GM23338 (cell line): ENCODE measurements around the gene NEIL3. TPM values are rescaled to one million over a fixed set of nuclear protein-coding genes. Genes with fewer than 3 reads are reported as not detected.

Experiments
- ATAC-seq: fragments of 200-7000 bp; cut with Tn5 transposase; 3 replicates; pipeline ENCODE4 v1.9.1; 2020
- DNase-seq: peaks from one replicate; pipeline ENCODE4 v3.0.0-alpha.2; 2015; ENCODE audit warnings: low spot score
- H2AFZ ChIP-seq: fragments of 200-600 bp; sonication (generic); 2 replicates; pipeline ENCODE4 v1.8.0; 2016; ENCODE audit warnings: antibody characterized with exemption, mild to moderate bottlenecking, moderate library complexity
- H3F3A ChIP-seq: fragments of 200-600 bp; sonication (generic); replicated peaks from 2 replicates; pipeline ENCODE4 v1.8.0; 2017; ENCODE audit warnings: antibody characterized with exemption, mixed run types, low read depth
- H3K27ac ChIP-seq: fragments of 200-600 bp; sonication (generic); 2 replicates; pipeline ENCODE4 v1.6.1; 2016; ENCODE audit warnings: low read depth
- H3K27me3 ChIP-seq: fragments of 200-600 bp; sonication (generic); 2 replicates; pipeline ENCODE4 v1.8.0; 2016; ENCODE audit warnings: mild to moderate bottlenecking, mixed run types, moderate library complexity; ENCODE audit not compliant: insufficient read depth
- H3K36me3 ChIP-seq: fragments of 200-600 bp; sonication (generic); 2 replicates; pipeline ENCODE4 v1.8.0; 2016; ENCODE audit warnings: mild to moderate bottlenecking; ENCODE audit not compliant: insufficient read depth
- H3K4me1 ChIP-seq: fragments of 200-600 bp; sonication (generic); 2 replicates; pipeline ENCODE4 v1.8.0; 2016; ENCODE audit warnings: mild to moderate bottlenecking, moderate library complexity; ENCODE audit not compliant: insufficient read depth
- H3K4me2 ChIP-seq: fragments of 200-600 bp; sonication (generic); 2 replicates; pipeline ENCODE4 v1.7.1; 2017; ENCODE audit warnings: mixed run types
- H3K4me3 ChIP-seq: fragments of 200-600 bp; sonication (generic); 2 replicates; pipeline ENCODE4 v1.6.1; 2016; ENCODE audit warnings: mixed run types
- H3K79me2 ChIP-seq: fragments of 200-600 bp; sonication (generic); replicated peaks from 2 replicates; pipeline ENCODE4 v1.8.0; 2017; ENCODE audit warnings: mild to moderate bottlenecking; ENCODE audit not compliant: insufficient read depth
- H3K9me2 ChIP-seq: fragments of 200-600 bp; sonication (generic); 2 replicates; pipeline ENCODE4 v1.8.0; 2017; ENCODE audit not compliant: insufficient read depth
- H4K20me1 ChIP-seq: fragments of 200-600 bp; sonication (generic); replicated peaks from 2 replicates; pipeline ENCODE4 v1.8.0; 2017; ENCODE audit warnings: mild to moderate bottlenecking; ENCODE audit not compliant: insufficient read depth
- H3K27ac Mint-ChIP-seq: 2 replicates; pipeline ENCODE4 v1.8.0; 2020; ENCODE audit warnings: inconsistent platforms, mild to moderate bottlenecking, moderate library complexity, mixed read lengths
- H3K27me3 Mint-ChIP-seq: 3 replicates; pipeline ENCODE4 v1.8.0; 2022; ENCODE audit warnings: low read depth, mild to moderate bottlenecking, moderate library complexity, mixed read lengths, inconsistent platforms; ENCODE audit not compliant: insufficient read depth, poor library complexity
- H3K36me3 Mint-ChIP-seq: 3 replicates; pipeline ENCODE4 v1.8.0; 2021; ENCODE audit warnings: low read depth, mild to moderate bottlenecking, inconsistent platforms, moderate library complexity, mixed read lengths
- H3K4me1 Mint-ChIP-seq: 3 replicates; pipeline ENCODE4 v1.8.0; 2020; ENCODE audit warnings: mild to moderate bottlenecking, inconsistent platforms, mixed read lengths
- H3K4me3 Mint-ChIP-seq: 3 replicates; pipeline ENCODE4 v1.8.0; 2021; ENCODE audit warnings: moderate library complexity, mild to moderate bottlenecking, inconsistent platforms, mixed read lengths
- H3K9me3 Mint-ChIP-seq: 3 replicates; pipeline ENCODE4 v1.8.0; 2020; ENCODE audit warnings: moderate library complexity, mild to moderate bottlenecking, inconsistent platforms, mixed read lengths
- CTCF ChIP-seq, 2 experiments: fragments of 200-600 bp in 1 of 2; sonication (generic) in 1 of 2; conservative IDR thresholded peaks; 2 replicates each; pipeline versions ENCODE4 v1.5.1 to v1.6.1; 2016 to 2017; ENCODE audit warnings: antibody characterized with exemption in 2 of 2, low read depth in 2 of 2, mild to moderate bottlenecking in 2 of 2, moderate library complexity in 1 of 2
- ETS1 ChIP-seq: IDR thresholded peaks from 2 replicates; pipeline ENCODE4 v1.6.1; 2016; ENCODE audit warnings: antibody characterized with exemption
- EZH2phosphoT487 ChIP-seq: fragments of 200-600 bp; sonication (generic); IDR thresholded peaks from one replicate; pipeline ENCODE4 v1.8.1; 2018; ENCODE audit warnings: antibody characterized with exemption; ENCODE audit not compliant: unreplicated experiment
- NANOG ChIP-seq: IDR thresholded peaks from 2 replicates; pipeline ENCODE4 v1.6.1; 2016; ENCODE audit warnings: antibody characterized with exemption, borderline replicate concordance
- POLR2AphosphoS5 ChIP-seq: IDR thresholded peaks from 2 replicates; pipeline ENCODE4 v1.6.1; 2016; ENCODE audit warnings: antibody characterized with exemption, low read depth
- REST ChIP-seq: IDR thresholded peaks from one replicate; pipeline ENCODE4 v1.6.1; 2018; ENCODE audit warnings: antibody characterized with exemption; ENCODE audit not compliant: unreplicated experiment
- STAT1 ChIP-seq: IDR thresholded peaks from one replicate; pipeline ENCODE4 v1.6.1; 2016; ENCODE audit warnings: antibody characterized with exemption; ENCODE audit not compliant: unreplicated experiment
- ZNF114 ChIP-seq: fragments of 250-450 bp; sonication (Bioruptor Pico); IDR thresholded peaks from 2 replicates; pipeline ENCODE4 v1.5.0; 2020; ENCODE audit warnings: mild to moderate bottlenecking, moderate library complexity
- ZNF331 ChIP-seq: fragments of 250-450 bp; sonication (Bioruptor Pico); IDR thresholded peaks from 2 replicates; pipeline ENCODE4 v1.5.0; 2020; ENCODE audit warnings: low read depth, mild to moderate bottlenecking, moderate library complexity
- ZNF462 ChIP-seq: fragments of 250-450 bp; sonication (Bioruptor Pico); IDR thresholded peaks from 2 replicates; pipeline ENCODE4 v1.5.0; 2020; ENCODE audit warnings: mild to moderate bottlenecking, moderate library complexity
- polyA plus RNA-seq: library from polyadenylated mRNA; unstranded; fragments of >200 nt; fragmentation: Nextera tagmentation; extraction: Ambion mirVana; gene quantifications from 2 replicates; pipeline ENCODE4 v1.2.1, GENCODE V29; 2016
- total RNA-seq: library from RNA; depleted of rRNA; stranded (reverse); fragments of >200 nt; shearing (Covaris generic); gene quantifications from 2 replicates; pipeline ENCODE4 v1.2.3, GENCODE V29; 2014

Gene NEIL3
- total and polyA plus RNA-seq, 2 experiments from 2014 or later = 11.8 to 15.4 TPM

GRCh38 chr4:177386278-177386815, 76.7 kb downstream of the NEIL3 start:
- H3K27ac ChIP-seq = no peak overlapping the region
- TF ChIP-seq NANOG (no peak), ZNF331 (no peak), ZNF462 (CRISPR knock-in tag) (no peak), EZH2phosphoT487 (no peak), ETS1 (no peak), STAT1 (no peak), POLR2AphosphoS5 (no peak), ZNF114 (no peak), CTCF (conservative IDR thresholded peaks at IDR 0.05; ENCODE audit: low read depth in 2 of 2) (no peak), REST (no peak)
- no peaks in the 10 kb centered on the region for H3K79me2 ChIP-seq
- H4K20me1 ChIP-seq = no peaks in the 10 kb centered on the region
- Mint-ChIP-seq H3K27ac (no peak overlapping the region), H3K9me3 (peaks cover 5% of the 10 kb centered on the region; the same call in 2 of the 3 replicates), H3K4me1 (no peaks in the 10 kb centered on the region; the same call in 2 of the 3 replicates), H3K27me3 (no peaks in the 10 kb centered on the region), H3K4me3 (no peak overlapping the region), H3K36me3 (peaks cover 3% of the 10 kb centered on the region; the same call in 1 of the 3 replicates)
- DNase-seq (no peak), ATAC-seq (no peak)
- no peak overlapping the region for H2AFZ ChIP-seq
- H3K27me3 ChIP-seq = no peaks in the 10 kb centered on the region
- H3F3A ChIP-seq = no peaks in the 10 kb centered on the region
- H3K36me3 ChIP-seq = no peaks in the 10 kb centered on the region
- H3K4me3 ChIP-seq = no peak overlapping the region
- H3K4me2 ChIP-seq = no peak overlapping the region
- no peaks in the 10 kb centered on the region for H3K9me2 ChIP-seq
- no peaks in the 10 kb centered on the region for H3K4me1 ChIP-seq
